Tibial artery (tissue), 4 donors: ENCODE results near the gene PTPRN2.
A peak's percentile ranks its signal among the peaks of the same experiment; 100 is the strongest.

Experiments
- DNase-seq, 2 donors: peaks; one replicate each; pipeline ENCODE4 v3.0.0-alpha.2; 2019
- H3K27ac ChIP-seq, 2 donors: fragments of 200-600 bp; sonication (generic) in 1 of 2; 1 replicate in 1 of 2; 2 replicates in 1 of 2; pipeline ENCODE4 v1.5.1; 2018 to 2019; ENCODE audit warnings: mild to moderate bottlenecking in 1 of 2
- H3K27me3 ChIP-seq, 2 donors: fragments of 200-600 bp; sonication (generic) in 1 of 2; one replicate each; pipeline versions ENCODE4 v1.5.1 to v1.6.0; 2016 to 2019
- H3K36me3 ChIP-seq, 3 donors: fragments of 200-600 bp; sonication (generic) in 2 of 3; one replicate each; pipeline ENCODE4 v1.5.1; 2016 to 2019; ENCODE audit warnings: mild to moderate bottlenecking in 2 of 3
- H3K4me1 ChIP-seq, 4 donors: fragments of 200-600 bp; sonication (generic) in 2 of 4; 1 replicate in 3 of 4; 2 replicates in 1 of 4; pipeline ENCODE4 v1.5.1; 2016 to 2019
- H3K4me3 ChIP-seq, 2 donors: fragments of 200-600 bp; sonication (generic) in 1 of 2; 1 replicate in 1 of 2; 2 replicates in 1 of 2; pipeline ENCODE4 v1.5.1; 2018 to 2019; ENCODE audit warnings: mild to moderate bottlenecking in 2 of 2
- H3K9me3 ChIP-seq, 3 donors: fragments of 200-600 bp; sonication (generic) in 1 of 3; one replicate each; pipeline ENCODE4 v1.5.1; 2016 to 2019
- CTCF ChIP-seq, 2 experiments: fragments of 200-600 bp in 1 of 2; fragments of 450-650 bp in 1 of 2; IDR thresholded peaks; one replicate each; pipeline ENCODE4 v1.5.1; 2017 to 2019; ENCODE audit warnings: antibody characterized with exemption in 2 of 2, mild to moderate bottlenecking in 1 of 2, moderate library complexity in 1 of 2
- intact Hi-C: fragments of 100-400 bp; cut with DNase I; formaldehyde crosslinking; loops from one replicate; pipeline ENCODE4 v1.15.0; 2023; ENCODE audit warnings: low total_unique reads

The PTPRN2 gene

GRCh38 chr7:158284121-158284520 is 303.5 kb downstream of the PTPRN2 start:
- Histone ChIP-seq H3K27ac (no peak overlapping the region), H3K27me3 (no peaks in the 10 kb centered on the region), H3K9me3 (peaks cover 0 to 18% (median 7%) of the 10 kb centered on the region in 3 donors), H3K36me3 (no peaks in the 10 kb centered on the region), H3K4me3 (no peak overlapping the region), H3K4me1 (no peaks in the 10 kb centered on the region)
- peak; percentile 12 to 48 for DNase-seq
- TF ChIP-seq CTCF (IDR thresholded peaks at IDR 0.05), result no peak
- intact Hi-C loops, result no loop called here

GRCh38 chr7:158283016-158283974 is 304.3 kb downstream of the PTPRN2 start:
- Histone ChIP-seq H3K4me3 (no peak overlapping the region), H3K4me1 (no peaks in the 10 kb centered on the region), H3K36me3 (no peaks in the 10 kb centered on the region), H3K27me3 (no peaks in the 10 kb centered on the region), H3K27ac (no peak overlapping the region), H3K9me3 (peaks cover 0 to 10% (median 7%) of the 10 kb centered on the region in 3 donors)
- peak; percentile 11 to 56 for DNase-seq
- intact Hi-C loops, result no loop called here
- TF ChIP-seq CTCF (IDR thresholded peaks at IDR 0.05), result no peak

DNA sequence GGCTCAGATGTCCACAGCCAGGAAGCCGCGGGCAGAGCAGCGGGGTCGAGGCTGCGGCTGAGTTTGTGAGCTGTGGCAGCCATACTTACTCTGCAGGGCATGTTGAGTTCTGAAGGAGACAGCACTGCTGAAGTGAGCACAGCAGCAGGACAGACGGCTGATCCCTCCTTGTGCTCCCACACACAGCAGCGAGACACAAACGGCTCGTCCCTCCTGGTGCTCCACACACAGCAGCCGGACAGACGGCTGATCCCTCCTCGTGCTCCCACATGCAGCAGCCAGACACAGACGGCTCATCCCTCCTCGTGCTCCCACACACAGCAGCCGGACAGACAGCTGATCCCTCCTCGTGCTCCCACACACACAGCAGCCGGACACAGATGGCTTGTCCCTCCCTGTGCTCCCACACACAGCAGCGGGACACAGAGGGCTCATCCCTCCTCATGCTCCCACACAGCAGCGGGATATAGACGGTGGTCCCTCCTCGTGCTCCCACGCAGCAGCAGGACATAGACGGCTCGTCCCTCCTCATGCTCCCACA is 305.1 kb downstream of the PTPRN2 start:
- intact Hi-C loops, result no loop called here
- H3K27me3 ChIP-seq, result no peaks in the 10 kb centered on the region
- no peak overlapping the region for H3K27ac ChIP-seq
- DNase-seq, result peak; percentile 18 to 40
- no peaks in the 10 kb centered on the region for H3K4me1 ChIP-seq
- no peak for TF ChIP-seq CTCF (IDR thresholded peaks at IDR 0.05)
- no peaks in the 10 kb centered on the region for H3K36me3 ChIP-seq
- H3K4me3 ChIP-seq, result no peak overlapping the region
- H3K9me3 ChIP-seq, result peaks cover 0 to 10% (median 7%) of the 10 kb centered on the region in 3 donors

DNA sequence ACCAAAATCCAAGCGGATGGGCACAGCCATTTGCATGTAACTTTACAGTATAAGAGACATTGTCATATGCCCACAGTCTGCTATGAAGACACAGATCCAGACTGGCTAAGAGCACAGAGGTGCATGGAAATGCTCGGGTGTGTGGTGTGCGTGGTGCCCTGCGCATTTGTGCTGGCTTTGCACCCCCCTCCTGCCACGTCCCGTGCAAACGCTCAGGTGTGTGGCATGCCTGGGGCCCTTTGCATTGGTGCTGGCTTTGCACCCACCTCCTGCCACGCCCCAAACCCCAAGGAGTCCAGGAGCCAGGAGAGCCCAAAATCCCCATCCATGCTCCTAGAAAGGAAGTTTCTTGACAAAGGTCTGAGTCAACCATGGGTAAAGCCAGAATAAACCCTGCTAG is 306.2 kb downstream of the PTPRN2 start:
- H3K27ac ChIP-seq, result no peak overlapping the region
- H3K4me3 ChIP-seq, result no peak overlapping the region
- H3K9me3 ChIP-seq, result peaks cover 0 to 4% (median 3%) of the 10 kb centered on the region in 3 donors
- no peaks in the 10 kb centered on the region for H3K27me3 ChIP-seq
- DNase-seq, result peak; percentile 5 to 47
- H3K4me1 ChIP-seq, result no peaks in the 10 kb centered on the region
- intact Hi-C loops, result no loop called here
- no peak for TF ChIP-seq CTCF (IDR thresholded peaks at IDR 0.05)
- no peaks in the 10 kb centered on the region for H3K36me3 ChIP-seq

- Histone ChIP-seq H3K4me3 (no peak overlapping the region), H3K27me3 (no peaks in the 10 kb centered on the region), H3K27ac (no peak overlapping the region), H3K4me1 (no peaks in the 10 kb centered on the region), H3K9me3 (no peaks in the 10 kb centered on the region), H3K36me3 (no peaks in the 10 kb centered on the region)
- peak; percentile 7 to 31 for DNase-seq
- TF ChIP-seq CTCF (IDR thresholded peaks at IDR 0.05), result no peak
- intact Hi-C loops, result no loop called here
Measured at GRCh38 chr7:158280448-158281144, 307.0 kb downstream of the PTPRN2 start.
